Activated CD4-positive, CD25-positive, alpha-beta regulatory T cell (primary cell): Measurements from ENCODE around the gene PRPSAP1.
"Not testable (repeated sequence)": the region's sequence is repeated elsewhere in the genome, so short reads cannot be mapped to it uniquely, and the experiment has no call there.

Source experiments
- DNase-seq, 4 experiments: peaks; one replicate each; lab custom pipeline; 2025; lab: John Stamatoyannopoulos, UW

The PRPSAP1 gene

DNA sequence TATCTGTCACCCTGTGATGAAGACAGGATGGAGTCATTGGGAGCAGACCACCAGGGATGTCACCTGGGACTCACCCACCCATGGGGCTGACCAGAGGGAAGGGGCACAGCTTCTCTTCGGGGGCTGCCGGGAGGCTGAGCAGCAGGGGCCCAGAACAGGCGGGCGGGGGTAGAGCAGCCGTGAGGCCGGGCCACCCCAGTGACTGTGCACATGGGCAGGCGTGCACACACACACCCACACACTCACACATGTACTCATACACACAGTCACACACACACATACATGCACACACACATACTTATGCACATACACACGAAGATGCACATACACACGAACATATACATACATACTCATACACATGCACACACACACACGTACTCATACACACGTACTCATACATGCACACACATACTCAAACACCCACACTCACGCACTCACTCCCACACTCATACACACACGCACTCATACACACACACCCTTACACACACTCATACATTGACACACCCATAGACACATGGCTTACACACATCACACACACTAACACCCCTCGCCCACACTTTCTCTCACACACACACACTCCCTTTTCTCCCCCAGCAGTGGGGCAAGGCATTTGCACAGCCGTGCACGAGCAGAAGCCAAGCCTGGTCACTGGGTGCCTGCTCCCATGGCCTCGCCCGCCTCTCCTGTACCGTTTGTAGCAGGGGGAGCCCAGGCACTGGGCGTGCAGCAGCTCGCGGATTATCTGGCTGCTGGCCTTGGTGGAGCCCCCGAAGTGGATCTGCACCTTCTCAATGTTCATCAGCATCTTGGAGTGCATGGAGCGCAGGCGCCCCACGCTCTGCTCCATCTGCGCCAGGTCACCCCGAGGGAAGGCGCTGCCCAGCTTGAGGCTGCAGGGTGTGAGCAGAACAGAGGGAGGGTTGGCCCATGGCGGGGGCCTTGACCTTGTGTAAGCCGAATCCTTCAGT lies 76.1 kb downstream of the PRPSAP1 start:
- DNase-seq, result no peak

DNA sequence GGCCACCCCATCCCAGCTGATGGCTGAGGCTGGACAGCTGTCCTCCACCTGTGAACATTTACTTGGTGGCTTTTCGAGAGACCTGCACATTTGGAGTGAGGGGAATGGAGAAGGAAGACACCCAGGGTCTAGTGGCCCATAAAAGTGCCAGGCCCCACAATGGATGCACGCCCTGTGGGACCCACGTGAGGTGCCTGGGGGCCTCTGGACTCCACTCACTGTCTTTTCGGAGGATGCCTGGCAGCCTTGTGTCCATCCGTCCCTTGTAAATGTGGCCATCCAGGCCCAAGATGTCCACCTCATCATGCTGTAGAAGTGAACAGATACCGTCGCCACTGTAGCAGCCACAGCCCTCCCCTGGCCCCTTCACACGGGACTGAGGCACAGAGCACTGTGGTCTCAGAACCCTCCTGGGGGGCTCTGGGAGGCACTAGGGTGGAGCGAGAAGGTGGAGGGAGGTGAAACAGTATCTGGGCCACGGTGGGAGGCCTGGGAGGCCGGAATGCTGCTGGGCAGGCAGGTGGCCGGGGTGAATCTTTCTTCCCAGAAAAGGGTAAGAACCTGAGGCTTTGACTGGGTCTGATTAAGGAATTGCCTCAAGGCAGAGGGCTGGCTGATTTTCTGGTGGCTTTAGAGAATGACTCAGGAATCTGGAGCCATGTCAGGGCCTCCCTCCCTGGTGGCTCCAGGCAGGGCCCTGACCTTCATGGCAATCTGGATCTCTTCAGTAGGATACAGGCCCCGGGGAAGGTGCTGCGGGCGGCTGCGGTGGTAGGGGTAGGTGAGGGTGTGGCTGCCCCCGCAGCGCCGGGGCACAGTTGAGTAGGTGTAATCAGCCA lies 77.0 kb downstream of the PRPSAP1 start:
- DNase-seq, result no peak

DNA sequence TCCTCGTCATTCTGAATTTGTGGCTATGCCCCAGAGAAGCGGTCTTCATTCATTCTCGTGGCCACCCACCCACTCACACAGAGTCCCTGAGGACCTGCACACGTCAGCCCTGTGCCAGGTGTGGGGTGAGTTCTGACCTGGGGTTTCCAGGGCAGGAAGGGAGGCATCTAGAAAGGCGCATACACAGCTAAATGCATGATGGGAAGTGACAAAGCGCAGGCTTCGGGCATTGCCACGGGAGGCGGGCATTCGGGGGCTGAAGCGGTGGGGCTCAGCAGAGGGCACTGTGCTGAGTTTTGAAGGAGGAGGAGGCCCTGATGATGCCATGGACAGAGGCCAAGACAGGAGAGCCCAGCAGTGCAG lies 77.7 kb downstream of the PRPSAP1 start:
- DNase-seq, result no peak

DNA sequence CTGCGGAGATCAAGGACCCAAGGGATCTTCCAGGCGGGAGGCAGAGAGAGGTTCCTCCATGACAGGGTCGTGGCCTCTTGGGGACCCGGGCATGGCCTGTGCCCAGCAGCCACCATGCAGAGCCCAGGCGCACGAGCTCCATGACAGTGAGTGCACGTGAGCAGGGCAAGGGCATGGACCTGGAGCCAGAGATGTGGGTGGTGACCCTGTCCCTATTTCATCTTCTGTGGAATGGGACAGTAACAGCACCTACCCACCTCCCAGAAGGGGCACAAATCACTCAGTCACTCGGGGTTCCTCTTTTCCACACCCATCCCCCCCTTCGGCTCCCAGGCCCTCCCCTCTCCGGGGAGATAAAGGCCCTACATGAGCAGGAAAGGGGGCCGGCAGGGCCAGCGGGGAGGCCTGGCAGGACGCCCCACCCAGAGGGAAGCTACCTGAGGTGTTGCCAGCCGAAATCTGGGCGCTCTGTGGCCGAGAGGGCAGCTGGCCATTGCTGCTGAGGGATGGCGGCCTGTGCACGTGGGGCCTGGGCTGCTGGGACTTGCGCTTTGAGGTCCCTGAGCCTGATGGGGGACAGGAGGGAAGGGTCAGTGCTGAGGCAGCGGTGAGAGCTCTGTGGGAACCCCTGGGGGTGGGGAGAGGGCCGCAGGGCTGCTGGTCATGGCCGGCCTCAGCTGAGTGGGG lies 78.2 kb downstream of the PRPSAP1 start:
- no peak for DNase-seq

DNA sequence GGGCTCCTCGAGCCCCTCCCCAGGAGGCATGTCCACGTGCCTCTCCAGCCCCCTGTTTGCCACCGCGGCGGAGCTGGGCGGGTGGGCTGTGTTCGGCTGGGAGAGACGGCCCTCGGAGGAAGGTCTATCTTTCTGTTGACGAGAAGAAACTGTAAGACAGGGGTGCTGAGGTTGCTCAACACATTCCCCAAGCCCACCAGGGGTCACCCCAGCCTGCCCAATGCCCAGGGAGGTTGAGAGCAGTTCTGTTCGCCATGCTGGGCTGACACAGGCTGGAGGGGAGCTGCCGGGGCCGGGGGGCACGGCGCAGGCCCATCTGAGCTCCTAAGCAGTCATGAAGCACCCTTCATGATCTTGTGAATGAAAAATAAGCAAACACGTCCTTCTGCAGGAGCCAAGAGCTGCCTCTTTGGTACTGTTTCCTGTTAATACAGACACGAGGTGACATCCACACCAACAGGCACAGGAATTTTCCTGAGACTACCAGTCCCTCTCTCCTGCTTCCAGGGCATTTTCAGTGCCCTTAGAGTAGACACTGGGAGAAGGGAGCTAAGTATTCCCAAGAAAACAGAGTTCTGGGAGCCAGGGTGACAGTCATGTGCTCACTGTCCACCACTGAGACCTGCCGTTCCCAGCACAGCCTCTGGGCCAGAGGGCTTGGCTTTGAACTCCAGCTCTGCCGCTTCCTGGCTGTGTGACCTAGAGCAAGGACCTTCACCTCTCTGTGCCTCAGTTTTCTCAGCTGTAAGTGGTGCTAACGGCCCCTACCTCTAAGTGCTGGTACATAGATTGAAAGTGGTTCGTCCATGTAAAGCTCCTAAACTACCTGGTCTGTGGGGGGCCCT lies 79.4 kb downstream of the PRPSAP1 start:
- DNase-seq, result no peak

DNA sequence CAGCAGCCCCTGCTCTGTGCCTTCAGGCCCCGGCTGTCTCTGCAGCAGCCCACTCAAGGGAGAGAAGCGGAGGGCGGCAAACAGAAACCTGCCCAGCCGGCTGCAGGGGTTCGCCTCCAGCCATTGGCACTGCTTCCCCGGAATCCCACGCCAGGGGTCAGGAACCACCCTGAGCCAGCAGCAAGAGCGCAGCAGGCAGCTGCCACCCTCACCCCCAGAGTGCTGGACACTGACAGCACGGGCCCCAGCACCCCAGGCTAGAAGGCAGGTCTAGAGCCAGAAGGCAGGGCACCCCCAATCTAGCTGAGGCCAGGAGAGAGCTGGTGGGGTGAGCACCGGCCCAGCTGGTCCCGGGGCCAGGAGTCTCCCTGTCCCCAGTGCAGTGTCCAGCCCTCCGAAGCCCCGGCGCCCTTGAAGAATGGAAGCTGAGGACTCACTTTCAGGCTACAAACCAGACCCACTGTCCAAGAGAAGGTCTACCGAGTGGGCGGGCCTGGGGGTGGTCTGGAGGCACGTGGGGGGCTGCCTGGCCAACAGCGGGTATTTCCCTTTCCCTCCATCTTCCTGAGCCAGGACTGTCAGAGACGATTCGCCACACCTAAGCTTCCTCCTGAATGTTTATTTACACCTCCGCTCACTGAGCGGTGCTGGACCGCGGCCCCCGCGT lies 80.1 kb downstream of the PRPSAP1 start:
- no peak for DNase-seq

DNA sequence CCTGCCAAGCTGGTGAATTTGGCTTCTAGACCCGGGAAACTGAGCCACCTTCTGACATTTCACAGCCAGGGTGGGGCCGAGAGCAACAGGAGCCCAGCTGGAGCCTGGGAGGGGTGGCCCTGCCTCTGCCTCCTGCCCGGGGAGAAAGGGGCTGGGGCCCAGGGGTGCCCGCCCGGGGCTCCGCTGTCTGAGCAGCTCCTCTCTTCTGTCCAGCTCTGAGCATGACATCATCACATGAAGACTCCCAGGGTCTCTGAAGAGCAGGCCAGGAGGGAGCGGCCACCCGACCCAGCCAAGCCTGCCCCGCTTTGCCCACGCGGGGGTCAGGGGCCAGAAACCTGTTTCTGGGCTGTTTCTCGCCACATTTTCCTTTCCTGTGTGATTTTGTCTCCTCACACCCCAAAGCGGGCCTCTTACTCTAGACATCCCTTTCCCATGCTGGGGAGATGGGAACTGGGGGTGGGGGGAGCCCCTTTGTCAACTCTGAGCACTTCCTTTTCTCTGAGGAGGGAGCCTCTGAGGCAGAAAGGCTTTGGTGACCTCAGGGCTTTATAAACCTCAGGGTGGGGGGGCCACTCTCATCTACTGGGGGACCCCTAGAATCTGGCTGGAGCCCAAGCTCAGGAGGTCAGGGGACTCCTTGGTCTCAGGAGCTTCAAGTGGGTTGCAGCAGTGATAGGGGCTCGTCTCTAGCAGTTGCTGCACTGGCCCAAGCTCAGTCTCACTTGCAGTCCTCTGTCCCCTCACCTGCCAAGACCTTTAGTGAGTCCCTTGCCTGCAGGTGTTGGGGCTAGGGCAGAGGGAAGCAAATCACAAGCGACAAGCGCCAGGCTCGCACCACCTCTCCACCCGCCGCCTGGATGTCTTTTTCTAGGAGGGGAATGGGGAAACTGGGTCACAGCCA lies 80.9 kb downstream of the PRPSAP1 start:
- DNase-seq, result peak in 2 of 4 experiments; percentile 55 to 59

DNA sequence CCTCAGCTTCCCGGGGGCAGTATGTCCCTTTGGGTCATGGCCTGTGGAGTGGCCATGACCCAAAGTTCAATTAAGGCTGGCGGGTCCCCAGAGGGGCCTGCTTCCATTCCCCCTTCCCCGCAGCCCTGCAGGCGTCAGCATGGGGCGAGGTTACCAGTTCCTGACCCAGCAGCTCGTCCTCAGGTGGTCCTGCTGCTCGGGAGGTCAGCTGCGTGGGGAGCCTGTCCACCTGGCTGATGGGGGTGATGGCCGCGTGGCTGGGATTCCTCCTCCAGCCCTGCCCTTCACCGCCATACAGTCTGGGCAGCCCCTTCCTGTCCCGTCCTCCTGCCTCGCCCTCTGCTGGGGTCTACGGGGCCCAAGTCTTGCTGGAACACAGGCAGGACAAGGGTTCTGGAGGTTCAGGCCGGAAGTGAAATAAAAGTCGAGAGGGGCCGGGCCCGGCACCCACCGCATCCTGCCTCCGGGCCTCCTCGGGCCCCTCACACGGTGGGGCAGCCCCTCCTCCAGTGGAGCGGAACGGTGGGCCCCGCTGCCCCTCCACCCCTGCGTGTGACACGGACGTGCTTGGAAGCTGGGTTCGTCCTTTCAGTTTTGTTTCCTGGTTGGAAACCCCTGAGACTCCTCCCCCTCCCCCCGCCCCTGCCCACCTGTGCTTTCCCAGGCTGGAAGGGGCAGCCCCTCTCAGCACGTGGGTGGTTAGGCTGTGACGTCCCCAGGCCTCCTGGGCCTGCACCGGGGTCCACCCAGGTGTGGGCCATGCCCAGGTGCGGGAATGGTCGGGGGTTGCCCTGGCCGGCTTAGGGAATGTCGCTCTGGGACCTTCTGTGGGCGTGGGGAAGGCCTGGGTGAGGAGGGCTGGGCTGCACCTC lies 81.8 kb downstream of the PRPSAP1 start:
- DNase-seq, result peak; percentile 63 to 79 (median 74)

DNA sequence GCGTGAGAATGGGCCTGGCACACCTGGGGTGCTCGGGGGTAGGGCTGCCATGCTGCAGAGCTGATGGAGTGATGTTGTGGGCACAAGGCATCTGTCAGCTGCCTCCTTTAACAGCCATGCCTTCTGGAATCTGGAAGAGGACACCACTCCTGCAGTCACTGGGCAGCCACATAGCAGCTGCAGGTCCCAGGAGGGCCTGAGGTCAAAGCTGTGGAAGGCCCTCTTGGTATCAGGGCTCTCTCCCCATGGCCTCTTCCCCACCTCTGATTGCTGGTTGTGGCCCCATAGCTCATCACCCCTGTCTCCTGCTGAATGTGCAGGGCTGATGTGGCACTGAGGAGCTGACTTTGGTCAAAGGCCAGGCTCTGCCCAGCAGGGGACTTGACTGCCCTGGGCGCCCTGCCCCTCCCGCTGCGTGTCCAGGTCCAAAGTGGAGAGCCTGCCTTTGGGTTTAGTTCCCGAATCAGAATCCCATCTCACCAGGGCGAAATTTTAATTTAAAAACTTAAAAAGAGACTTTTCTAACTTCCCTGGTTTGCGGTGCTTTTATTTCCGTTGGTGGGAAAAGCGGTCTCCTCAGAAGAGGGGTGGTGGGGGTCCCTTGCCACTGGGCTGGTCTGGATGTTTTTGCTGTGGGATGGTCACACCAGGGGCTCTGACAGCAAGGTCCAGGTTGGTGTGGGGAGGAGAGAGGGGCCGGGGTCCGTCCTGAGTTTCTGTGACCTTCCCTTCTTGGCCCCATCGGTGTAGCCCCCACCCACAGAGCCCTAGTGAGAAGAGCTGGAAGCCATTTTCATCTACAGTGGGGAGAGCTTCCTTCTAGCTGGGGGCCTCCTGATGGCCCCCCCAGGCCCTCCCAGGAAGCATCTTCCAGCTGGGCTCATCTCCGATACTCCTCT lies 82.7 kb downstream of the PRPSAP1 start:
- DNase-seq, result no peak

DNA sequence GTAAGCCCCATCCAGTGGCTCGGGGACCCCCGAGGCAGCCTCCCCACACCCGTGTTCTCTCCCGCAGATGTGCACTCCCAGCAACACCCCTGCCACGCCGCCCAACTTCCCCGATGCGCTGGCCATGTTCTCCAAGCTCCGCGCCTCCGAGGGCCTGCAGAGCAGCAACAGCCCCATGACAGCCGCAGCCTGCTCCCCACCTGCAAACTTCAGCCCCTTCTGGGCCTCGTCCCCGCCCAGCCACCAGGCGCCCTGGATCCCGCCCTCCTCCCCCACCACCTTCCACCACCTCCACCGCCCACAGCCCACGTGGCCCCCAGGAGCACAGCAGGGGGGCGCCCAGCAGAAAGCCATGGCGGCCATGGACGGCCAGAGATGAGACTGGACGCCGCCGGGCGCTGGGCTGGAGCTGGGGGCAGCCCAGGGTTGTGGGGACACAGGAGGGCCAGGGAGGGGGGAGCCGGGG lies 83.6 kb downstream of the PRPSAP1 start:
- no peak for DNase-seq

DNA sequence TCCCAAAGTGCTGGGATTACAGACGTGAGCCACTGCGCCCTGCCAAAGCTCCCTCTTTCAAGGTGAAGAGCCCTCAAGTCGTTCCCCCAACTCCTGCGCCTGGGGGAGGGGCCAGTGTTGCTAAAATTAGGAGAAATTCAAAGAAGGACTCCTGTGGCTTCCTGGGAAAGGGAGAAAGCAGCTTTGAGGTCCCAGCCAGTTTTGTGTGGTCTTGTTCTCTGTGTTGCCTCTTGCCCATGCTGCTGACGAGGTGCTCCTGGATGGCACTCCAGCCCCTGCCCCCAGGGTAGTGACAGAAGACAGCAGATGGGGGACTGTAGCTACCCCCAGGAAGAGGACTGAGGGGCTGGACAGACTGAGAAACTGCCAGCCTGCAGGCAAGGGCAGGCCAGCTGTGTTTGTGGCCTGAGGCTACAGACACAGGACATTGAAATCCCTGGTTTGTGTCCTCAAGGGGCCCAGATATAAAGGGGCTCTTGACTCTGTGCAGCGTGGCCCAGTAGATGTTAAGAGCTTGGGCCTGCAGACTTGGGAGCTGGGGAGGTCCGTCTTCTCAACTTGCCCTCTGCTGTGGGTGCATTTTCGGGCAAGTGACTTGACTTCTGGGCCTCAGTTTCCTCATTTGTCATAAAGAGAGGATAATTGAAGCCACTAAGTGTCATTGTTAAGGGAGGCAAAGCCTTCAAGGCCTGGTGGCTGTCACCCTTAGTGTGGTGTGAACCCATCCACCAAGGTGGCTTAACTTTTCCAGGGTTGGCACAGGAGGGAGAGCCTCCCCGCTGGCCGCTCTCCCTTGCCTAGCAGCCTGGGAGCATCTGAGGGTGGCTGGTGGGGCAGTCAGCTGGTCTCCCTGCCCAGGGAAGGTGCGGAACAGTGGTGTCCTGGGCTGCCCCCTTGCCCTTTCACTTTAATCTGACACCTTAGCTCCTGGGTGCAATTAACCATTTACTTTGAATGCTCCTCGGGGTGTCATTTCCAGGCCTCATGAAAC lies 84.4 kb downstream of the PRPSAP1 start:
- DNase-seq, result no peak

DNA sequence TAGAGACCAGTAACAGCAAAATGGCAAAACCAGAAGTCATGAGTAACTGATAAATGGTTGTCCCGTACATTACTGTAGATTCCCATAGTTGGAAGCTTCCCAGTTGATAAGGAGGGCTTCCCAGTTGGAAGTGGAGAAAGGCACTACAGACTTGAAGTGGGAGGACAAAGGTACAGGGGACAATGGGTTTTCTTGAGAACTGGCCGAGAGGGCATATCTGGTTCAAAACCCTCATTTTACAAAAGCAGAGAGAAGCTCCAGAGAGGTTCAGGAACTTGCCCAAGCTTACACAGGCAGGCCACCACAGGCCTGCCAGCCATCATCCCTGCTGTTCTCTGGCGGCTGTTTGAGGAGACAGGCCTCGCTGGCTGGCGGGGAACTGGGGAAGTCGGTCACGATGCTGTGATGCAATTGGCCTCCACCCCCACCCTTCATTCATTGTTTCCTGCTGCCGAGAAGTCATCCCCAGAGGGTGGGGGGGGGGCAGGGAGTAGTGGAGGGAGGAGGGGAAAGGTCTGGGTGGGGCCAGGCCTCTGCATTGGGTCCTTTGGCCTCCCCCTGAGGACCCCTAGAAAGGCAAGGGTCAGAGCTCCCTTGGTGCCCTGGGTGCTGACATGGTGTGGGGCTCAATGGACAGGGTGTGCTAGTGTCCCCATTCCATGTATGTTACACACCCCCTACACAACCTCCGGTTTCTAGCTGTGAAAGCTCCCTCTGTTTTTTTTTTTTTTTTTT lies 85.5 kb downstream of the PRPSAP1 start:
- DNase-seq, result peak; percentile 38 to 52 (median 46)

DNA sequence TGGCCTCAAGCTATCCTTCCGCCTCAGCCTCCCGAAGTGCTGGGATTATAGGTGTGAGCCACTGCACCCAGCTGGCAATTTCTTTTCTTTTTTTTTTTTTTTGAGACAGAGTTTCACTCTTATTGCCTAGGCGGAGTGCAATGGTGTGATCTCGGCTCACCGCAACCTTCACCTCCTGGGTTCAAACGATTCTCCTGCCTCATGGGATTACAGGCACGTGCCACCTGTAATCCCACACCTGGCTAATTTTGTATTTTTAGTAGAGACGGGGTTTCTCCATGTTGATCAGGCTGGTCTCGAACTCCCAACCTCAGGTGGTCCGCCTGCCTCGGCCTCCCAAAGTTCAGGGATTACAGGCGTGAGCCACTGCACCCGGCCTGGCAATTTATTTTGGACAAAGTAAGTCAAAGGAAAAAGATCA lies 86.1 kb downstream of the PRPSAP1 start:
- DNase-seq, result not testable (repeated sequence)

DNA sequence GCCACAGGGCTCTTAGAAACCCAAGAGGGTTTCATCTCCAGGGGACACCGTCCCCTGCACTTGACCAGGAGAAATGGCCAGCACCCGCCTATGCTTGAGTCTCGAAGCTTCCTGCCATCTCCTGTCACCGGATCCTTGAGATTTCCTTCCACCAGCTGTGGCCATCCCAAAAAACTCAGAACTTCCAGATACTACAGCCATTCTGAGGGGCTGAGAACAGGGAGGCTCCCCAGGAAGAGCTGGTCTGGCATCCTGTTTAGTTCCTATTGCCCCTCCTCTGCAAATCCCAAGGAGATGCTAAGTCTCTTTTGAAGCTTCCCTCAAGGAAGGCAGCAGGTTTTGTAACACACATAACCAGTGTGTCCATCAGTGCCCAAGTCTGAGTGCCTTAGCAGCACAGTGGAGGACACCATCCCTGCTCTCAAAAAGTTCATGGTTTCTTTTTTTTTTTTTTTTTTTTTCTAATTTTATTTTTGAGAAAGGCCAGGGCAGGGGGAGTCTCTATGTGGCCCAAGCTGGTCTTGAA lies 86.6 kb downstream of the PRPSAP1 start:
- no peak for DNase-seq

DNA sequence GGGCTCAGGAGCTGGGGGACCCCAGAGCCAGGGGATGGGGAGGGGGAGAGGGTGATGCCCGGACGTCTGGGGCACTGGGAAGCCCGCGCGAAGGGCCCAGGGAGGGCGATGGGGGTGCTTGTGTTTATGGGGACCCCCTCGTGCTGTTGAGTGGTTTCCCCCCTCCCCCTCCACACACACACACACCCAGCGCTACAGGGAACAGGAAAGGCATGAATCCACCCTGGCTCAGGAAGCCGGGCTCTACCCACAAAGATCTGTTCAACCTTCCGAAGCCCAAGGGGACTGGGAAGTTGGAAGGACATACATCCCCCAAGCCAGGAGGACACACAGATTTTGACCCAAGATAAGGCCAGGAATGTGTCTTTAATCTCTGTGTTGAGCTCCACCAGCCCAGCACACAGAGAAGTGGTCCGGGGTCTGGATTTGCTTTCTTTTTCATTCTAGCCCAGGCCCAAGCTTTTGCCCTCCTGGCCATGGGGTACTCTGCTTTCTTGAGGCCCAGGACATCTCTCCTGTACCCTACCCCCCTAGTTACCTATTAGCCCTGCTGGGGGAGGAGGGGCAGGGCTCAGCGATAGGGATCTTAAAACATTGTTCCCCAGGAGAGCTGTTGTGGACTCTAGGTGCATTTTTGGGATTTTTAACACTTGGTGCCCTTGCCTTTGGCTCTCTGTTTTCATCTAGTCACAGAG lies 87.3 kb downstream of the PRPSAP1 start:
- DNase-seq, result no peak
